H9 (cell line): ENCODE data around the gene COL9A2. TPM values are rescaled to one million over a fixed set of nuclear protein-coding genes. Genes with fewer than 3 reads are reported as not detected.
A peak's percentile ranks its signal among the peaks of the same experiment; 100 is the strongest.

Experiments
- DNase-seq: peaks from one replicate; pipeline ENCODE4 v3.0.0-alpha.2; 2017
- H2AFZ ChIP-seq: one replicate; pipeline ENCODE4 v1.6.1; 2013; ENCODE audit warnings: mild to moderate bottlenecking, low read length, control low read depth, moderate library complexity
- H2AK5ac ChIP-seq: 2 replicates; pipeline ENCODE4 v1.6.1; 2013; ENCODE audit warnings: low read length, control low read depth, mixed read lengths; ENCODE audit not compliant: insufficient read length
- H2BK120ac ChIP-seq: one replicate; pipeline ENCODE4 v1.6.1; 2013; ENCODE audit warnings: low read depth, mild to moderate bottlenecking, low read length, control low read depth, inconsistent platforms; ENCODE audit not compliant: poor library complexity, severe bottlenecking
- H2BK12ac ChIP-seq: 2 replicates; pipeline ENCODE4 v1.6.1; 2013; ENCODE audit warnings: low read length, control low read depth, mixed read lengths, low read depth; ENCODE audit not compliant: insufficient read length
- H2BK15ac ChIP-seq: 2 replicates; pipeline ENCODE4 v1.6.1; 2013; ENCODE audit warnings: low read depth, low read length, control low read depth
- H2BK20ac ChIP-seq: one replicate; pipeline ENCODE4 v1.6.1; 2013; ENCODE audit warnings: low read depth, mild to moderate bottlenecking, low read length, control low read depth, inconsistent platforms; ENCODE audit not compliant: poor library complexity, severe bottlenecking
- H2BK5ac ChIP-seq: 2 replicates; pipeline ENCODE4 v1.6.1; 2013; ENCODE audit warnings: low read length, control low read depth, mixed read lengths; ENCODE audit not compliant: insufficient read length
- H3K14ac ChIP-seq: 2 replicates; pipeline ENCODE4 v1.6.1; 2013; ENCODE audit warnings: low read length, control low read depth; ENCODE audit not compliant: insufficient read depth
- H3K18ac ChIP-seq: 2 replicates; pipeline ENCODE4 v1.6.1; 2013; ENCODE audit warnings: low read depth, mild to moderate bottlenecking, mixed read lengths, low read length, control low read depth; ENCODE audit not compliant: insufficient read length
- H3K23ac ChIP-seq: 2 replicates; pipeline ENCODE4 v1.6.1; 2013; ENCODE audit warnings: low read length, control low read depth, mixed read lengths, low read depth; ENCODE audit not compliant: insufficient read length
- H3K23me2 ChIP-seq: 2 replicates; pipeline ENCODE4 v1.6.1; 2013; ENCODE audit warnings: low read depth, mild to moderate bottlenecking, mixed read lengths, low read length, control low read depth; ENCODE audit not compliant: insufficient read length, poor library complexity, severe bottlenecking
- H3K27ac ChIP-seq: 2 replicates; pipeline ENCODE4 v1.5.1; 2013; ENCODE audit warnings: low read length, control low read depth, mixed read lengths, low read depth; ENCODE audit not compliant: insufficient read length
- H3K27me3 ChIP-seq: 2 replicates; pipeline ENCODE4 v1.6.1; 2013; ENCODE audit warnings: low read length, control low read depth, inconsistent platforms; ENCODE audit not compliant: insufficient read depth
- H3K4ac ChIP-seq: 2 replicates; pipeline ENCODE4 v1.6.1; 2013; ENCODE audit warnings: low read depth, mild to moderate bottlenecking, control low read depth, inconsistent platforms, low read length, moderate library complexity
- H3K4me1 ChIP-seq: 2 replicates; pipeline ENCODE4 v1.6.1; 2013; ENCODE audit warnings: low read length, control low read depth, inconsistent platforms; ENCODE audit not compliant: insufficient read depth
- H3K4me2 ChIP-seq: 2 replicates; pipeline ENCODE4 v1.6.1; 2013; ENCODE audit warnings: low read length, control low read depth, mixed read lengths; ENCODE audit not compliant: insufficient read length, insufficient read depth
- H3K56ac ChIP-seq: 2 replicates; pipeline ENCODE4 v1.6.1; 2013; ENCODE audit warnings: low read depth, mild to moderate bottlenecking, mixed read lengths, low read length, control low read depth; ENCODE audit not compliant: insufficient read length
- H3K79me1 ChIP-seq: 2 replicates; pipeline ENCODE4 v1.6.1; 2013; ENCODE audit warnings: low read depth, mild to moderate bottlenecking, moderate library complexity, low read length, control low read depth, inconsistent platforms; ENCODE audit not compliant: insufficient read depth, poor library complexity, severe bottlenecking
- H3K79me2 ChIP-seq: 2 replicates; pipeline ENCODE4 v1.6.1; 2013; ENCODE audit warnings: low read length, control low read depth, inconsistent platforms; ENCODE audit not compliant: insufficient read depth
- H3K9ac ChIP-seq: 2 replicates; pipeline ENCODE4 v1.6.1; 2013; ENCODE audit warnings: low read length, control low read depth, mixed read lengths; ENCODE audit not compliant: insufficient read length; ENCODE audit errors: extremely low read depth
- H3K9me3 ChIP-seq: one replicate; pipeline ENCODE4 v1.6.1; 2013; ENCODE audit warnings: low read depth, low read length, inconsistent platforms; ENCODE audit not compliant: control insufficient read depth
- H3T11ph ChIP-seq: one replicate; pipeline ENCODE4 v1.6.1; 2013; ENCODE audit warnings: mild to moderate bottlenecking, low read length, control low read depth, inconsistent platforms
- H4K20me1 ChIP-seq: one replicate; pipeline ENCODE4 v1.6.1; 2013; ENCODE audit not compliant: control insufficient read depth, insufficient read length, insufficient read depth
- H4K5ac ChIP-seq: 2 replicates; pipeline ENCODE4 v1.6.1; 2013; ENCODE audit warnings: low read depth, mild to moderate bottlenecking, mixed read lengths, low read length, control low read depth; ENCODE audit not compliant: insufficient read length
- H4K8ac ChIP-seq: replicated peaks from 2 replicates; pipeline ENCODE4 v1.6.1; 2013; ENCODE audit warnings: low read length, control low read depth, mixed read lengths, low read depth; ENCODE audit not compliant: insufficient read length
- H4K91ac ChIP-seq: 2 replicates; pipeline ENCODE4 v1.6.1; 2013; ENCODE audit warnings: low read depth, mild to moderate bottlenecking, moderate library complexity, mixed read lengths, low read length, control low read depth; ENCODE audit not compliant: insufficient read length
- H3K27ac Mint-ChIP-seq, 3 experiments: 2 replicates in 2 of 3; 3 replicates in 1 of 3; pipeline ENCODE4 v1.8.0; 2020 to 2021; ENCODE audit warnings: mixed read lengths in 3 of 3, mild to moderate bottlenecking in 1 of 3, moderate library complexity in 1 of 3
- H3K27me3 Mint-ChIP-seq: 2 replicates; pipeline ENCODE4 v1.8.0; 2021; ENCODE audit warnings: low read depth, mild to moderate bottlenecking, moderate library complexity, mixed read lengths
- H3K36me3 Mint-ChIP-seq, 3 experiments: 2 replicates in 2 of 3; 3 replicates in 1 of 3; pipeline ENCODE4 v1.8.0; 2020 to 2021; ENCODE audit warnings: low read depth in 3 of 3, mixed read lengths in 3 of 3; ENCODE audit not compliant: insufficient read depth in 1 of 3
- H3K4me1 Mint-ChIP-seq, 2 experiments: 2 replicates each; pipeline ENCODE4 v1.8.0; 2020; ENCODE audit warnings: mixed read lengths in 2 of 2
- H3K4me3 Mint-ChIP-seq, 2 experiments: 2 replicates in 1 of 2; 3 replicates in 1 of 2; pipeline ENCODE4 v1.8.0; 2020 to 2021; ENCODE audit warnings: mild to moderate bottlenecking in 2 of 2, mixed read lengths in 2 of 2, moderate library complexity in 1 of 2
- H3K9me3 Mint-ChIP-seq, 2 experiments: 2 replicates in 1 of 2; 3 replicates in 1 of 2; pipeline ENCODE4 v1.8.0; 2020; ENCODE audit warnings: mild to moderate bottlenecking in 2 of 2, mixed read lengths in 2 of 2, moderate library complexity in 1 of 2
- CTCF ChIP-seq: fragments of 200-600 bp; sonication (generic); conservative IDR thresholded peaks from 3 replicates; pipeline ENCODE4 v1.8.0; 2021; ENCODE audit warnings: antibody characterized with exemption, mild to moderate bottlenecking
- WGBS: extraction: QIAGEN DNeasy Blood & Tissue Kit; methylation state at CpG from one replicate; pipeline ENCODE4 v1.1.7; 2013; ENCODE audit warnings: missing lambda C conversion rate, low lambda C conversion rate, mixed read lengths; ENCODE audit not compliant: insufficient read length; ENCODE audit errors: extremely low coverage; 5-methylcytosine and 5-hydroxymethylcytosine counted together
- total RNA-seq: library from RNA; stranded (reverse); gene quantifications from 2 replicates; pipeline ENCODE4 v1.2.1, GENCODE V29; 2021

COL9A2 gene
- total RNA-seq, 1 experiment from 2014 or later = 4.5 TPM

DNA sequence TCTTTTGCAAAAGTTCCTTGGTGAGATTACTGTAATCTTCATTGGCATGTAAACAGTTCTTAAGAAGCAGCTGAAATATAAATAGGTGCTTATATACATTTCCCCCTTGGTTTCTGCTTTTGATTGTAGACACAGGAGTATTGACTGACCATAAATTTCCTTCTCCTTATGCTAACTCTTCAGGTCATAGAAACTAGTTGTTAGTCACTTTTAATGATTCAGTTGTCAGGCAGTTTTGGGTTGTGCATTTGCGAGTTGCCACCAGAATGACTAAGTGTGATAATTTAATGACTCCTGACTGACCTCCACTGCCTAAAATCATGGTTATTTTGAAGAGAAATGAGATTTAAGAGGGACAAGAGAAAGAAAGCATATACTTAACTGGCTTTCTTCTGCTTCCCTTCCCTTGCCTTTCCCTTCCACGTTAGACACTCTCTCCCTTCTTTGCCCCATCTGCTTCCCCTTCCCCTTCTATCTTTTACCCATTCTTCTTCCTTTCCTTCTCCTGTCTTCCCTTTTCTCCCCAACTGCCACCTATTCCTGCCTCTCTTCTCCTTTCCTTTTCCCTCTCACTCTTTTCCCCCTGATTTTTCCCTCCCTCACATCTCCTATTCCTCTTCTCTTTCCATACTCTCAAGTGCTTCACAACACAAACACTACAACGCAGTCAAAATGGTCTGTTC, 46.8 kb downstream of the COL9A2 start:
- Histone ChIP-seq H3K4me1 (no peaks in the 10 kb centered on the region), H3T11ph (no peak overlapping the region), H3K79me1 (no peaks in the 10 kb centered on the region), H4K91ac (no peak overlapping the region), H3K4me2 (no peak overlapping the region), H2BK20ac (no peak overlapping the region), H4K8ac (no peak overlapping the region), H4K5ac (no peak overlapping the region), H4K20me1 (no peaks in the 10 kb centered on the region), H3K18ac (no peak overlapping the region), H3K79me2 (no peaks in the 10 kb centered on the region), H2BK120ac (no peak overlapping the region), H2BK12ac (no peak overlapping the region), H2AFZ (no peak overlapping the region), H3K23ac (no peak overlapping the region), H3K4ac (no peak overlapping the region), H3K56ac (no peak overlapping the region), H3K23me2 (no peaks in the 10 kb centered on the region), H3K27ac (no peak overlapping the region), H2BK15ac (no peak overlapping the region), H3K14ac (no peak overlapping the region), H3K27me3 (no peaks in the 10 kb centered on the region), H3K9ac (no peak overlapping the region), H2BK5ac (no peak overlapping the region), H3K9me3 (no peaks in the 10 kb centered on the region), H2AK5ac (no peak overlapping the region)
- Mint-ChIP-seq H3K36me3 (peaks cover 9 to 61% (median 56%) of the 10 kb centered on the region in 3 experiments; a peak in 6 of 7 replicates), H3K27me3 (no peaks in the 10 kb centered on the region), H3K9me3 (no peaks in the 10 kb centered on the region), H3K4me1 (no peaks in the 10 kb centered on the region), H3K27ac (peak overlapping the region in 1 of 3 experiments; percentile 28; a peak in 1 of 7 replicates), H3K4me3 (no peak overlapping the region)
- 100% methylated on average over 1 of the region's 3 CpGs for WGBS
- TF ChIP-seq CTCF = no peak
- no peak for DNase-seq
